Measurements from ENCODE around the gene SMAD9.

DNA sequence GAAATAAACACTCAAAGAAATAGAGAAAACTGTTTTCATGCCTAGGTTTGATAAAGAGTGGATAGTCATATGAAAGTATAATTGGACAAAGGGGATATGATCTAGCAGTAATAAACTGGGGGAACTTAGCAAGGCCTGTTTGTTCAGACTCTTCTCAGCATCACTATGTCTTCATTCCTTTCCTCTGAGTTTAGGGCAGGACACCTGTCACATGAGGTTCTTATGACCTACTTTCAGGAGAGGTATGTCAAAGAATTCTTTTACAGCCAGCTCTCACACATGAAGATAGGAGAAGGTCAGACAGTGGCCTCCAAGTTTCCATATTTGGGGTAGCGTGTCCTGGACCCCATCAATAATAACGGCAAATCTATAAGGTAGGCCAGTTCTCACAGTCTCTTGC, 112.4 kb downstream of the SMAD9 start:
- TF ChIP-seq CBX5 (IDR thresholded peaks at IDR 0.05; ENCODE audit: low read depth, low read length): no peak
- TF ChIP-seq SP1 (IDR thresholded peaks at IDR 0.05; ENCODE audit: low read depth, low read length): no peak
- TF ChIP-seq RXRA (IDR thresholded peaks at IDR 0.05; ENCODE audit: insufficient read depth, low read depth, low read length): no peak
- TF ChIP-seq, protein P1, sequence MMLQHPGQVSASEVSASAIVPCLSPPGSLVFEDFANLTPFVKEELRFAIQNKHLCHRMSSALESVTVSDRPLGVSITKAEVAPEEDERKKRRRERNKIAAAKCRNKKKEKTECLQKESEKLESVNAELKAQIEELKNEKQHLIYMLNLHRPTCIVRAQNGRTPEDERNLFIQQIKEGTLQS (IDR thresholded peaks at IDR 0.05; ENCODE audit: insufficient read depth, low read depth, low read length): no peak
- TF ChIP-seq EP300 (IDR thresholded peaks at IDR 0.05; ENCODE audit: borderline replicate concordance in 1 of 2, low read depth in 2 of 2, low read length in 2 of 2): no peak
- no peak for TF ChIP-seq KDM5A (IDR thresholded peaks at IDR 0.05; ENCODE audit: low read length)
- TF ChIP-seq, protein P2, sequence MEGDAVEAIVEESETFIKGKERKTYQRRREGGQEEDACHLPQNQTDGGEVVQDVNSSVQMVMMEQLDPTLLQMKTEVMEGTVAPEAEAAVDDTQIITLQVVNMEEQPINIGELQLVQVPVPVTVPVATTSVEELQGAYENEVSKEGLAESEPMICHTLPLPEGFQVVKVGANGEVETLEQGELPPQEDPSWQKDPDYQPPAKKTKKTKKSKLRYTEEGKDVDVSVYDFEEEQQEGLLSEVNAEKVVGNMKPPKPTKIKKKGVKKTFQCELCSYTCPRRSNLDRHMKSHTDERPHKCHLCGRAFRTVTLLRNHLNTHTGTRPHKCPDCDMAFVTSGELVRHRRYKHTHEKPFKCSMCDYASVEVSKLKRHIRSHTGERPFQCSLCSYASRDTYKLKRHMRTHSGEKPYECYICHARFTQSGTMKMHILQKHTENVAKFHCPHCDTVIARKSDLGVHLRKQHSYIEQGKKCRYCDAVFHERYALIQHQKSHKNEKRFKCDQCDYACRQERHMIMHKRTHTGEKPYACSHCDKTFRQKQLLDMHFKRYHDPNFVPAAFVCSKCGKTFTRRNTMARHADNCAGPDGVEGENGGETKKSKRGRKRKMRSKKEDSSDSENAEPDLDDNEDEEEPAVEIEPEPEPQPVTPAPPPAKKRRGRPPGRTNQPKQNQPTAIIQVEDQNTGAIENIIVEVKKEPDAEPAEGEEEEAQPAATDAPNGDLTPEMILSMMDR (IDR thresholded peaks at IDR 0.05; ENCODE audit: control extremely low read depth in 1 of 3, insufficient read depth in 1 of 3, low read depth in 1 of 3, low read length in 3 of 3): no peak
